Spinal cord (tissue), 10 donors: ENCODE results near the gene NOPCHAP1. TPM values are rescaled to one million over a fixed set of nuclear protein-coding genes. Genes with fewer than 3 reads are reported as not detected.

Experiments
- DNase-seq, 6 donors: peaks; one replicate each; pipeline versions ENCODE4 v3.0.0 to v3.0.0-alpha.2; 2013 to 2015; ENCODE audit warnings: low spot score in 6 of 6, low read depth in 4 of 6
- H3K27ac ChIP-seq: one replicate; pipeline ENCODE4 v1.5.1; 2013; ENCODE audit warnings: low read depth, low read length, control low read depth
- H3K27me3 ChIP-seq: one replicate; pipeline ENCODE4 v1.6.1; 2013; ENCODE audit warnings: low read length; ENCODE audit not compliant: control insufficient read depth, insufficient read depth
- H3K36me3 ChIP-seq: one replicate; pipeline ENCODE4 v1.6.1; 2013; ENCODE audit warnings: low read length; ENCODE audit not compliant: control insufficient read depth, insufficient read depth
- H3K4me1 ChIP-seq: one replicate; pipeline ENCODE4 v1.6.1; 2013; ENCODE audit warnings: low read length; ENCODE audit not compliant: control insufficient read depth, insufficient read depth
- H3K4me3 ChIP-seq: one replicate; pipeline ENCODE4 v1.5.1; 2013; ENCODE audit warnings: low read depth, low read length, control low read depth
- H3K9me3 ChIP-seq: one replicate; pipeline ENCODE4 v1.6.1; 2013; ENCODE audit warnings: low read length; ENCODE audit not compliant: control insufficient read depth, insufficient read depth
- WGBS: methylation state at CpG from one replicate; pipeline ENCODE4 v1.1.5; 2013; ENCODE audit warnings: missing lambda C conversion rate; ENCODE audit not compliant: insufficient coverage; 5-methylcytosine and 5-hydroxymethylcytosine counted together
- polyA plus RNA-seq, 2 donors: library from polyadenylated mRNA; unstranded; fragments of 120-200 nt; gene quantifications; one replicate each; pipeline ENCODE4 v1.2.1, GENCODE V29; 2013; ENCODE audit not compliant: insufficient read length in 2 of 2
- total RNA-seq, 2 donors: library from RNA; depleted of rRNA in 1 of 2; stranded (reverse); fragments of 120-200 nt in 1 of 2; fragments of >200 nt in 1 of 2; gene quantifications; one replicate each; pipeline versions ENCODE4 v1.2.3 to v1.2.4, GENCODE V29; 2013 to 2014
- donor health status: healthy.

NOPCHAP1 gene
- total and polyA plus RNA-seq, 4 donors, result 16.2 to 20.9 (median 18.4) TPM

DNA sequence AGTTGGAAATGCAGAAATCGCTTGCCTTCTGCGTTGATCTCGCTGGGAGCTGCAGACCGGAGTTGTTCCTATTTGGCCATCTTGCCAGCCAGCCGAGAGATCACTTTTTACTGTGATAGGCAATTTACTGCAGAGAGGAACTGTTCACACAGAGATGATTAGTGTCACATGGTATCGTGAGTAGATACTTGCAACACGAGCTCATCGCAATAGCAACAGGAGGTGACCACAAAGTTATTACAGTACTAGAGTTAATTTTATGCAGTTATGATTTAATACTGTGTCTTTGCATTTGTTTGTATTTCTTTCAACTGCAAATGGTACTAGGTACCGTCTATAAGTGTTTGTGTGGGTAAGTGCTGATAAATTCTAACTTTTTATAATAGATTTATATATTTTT, 27.8 kb downstream of the NOPCHAP1 start:
- Histone ChIP-seq H3K9me3 (no peaks in the 10 kb centered on the region), H3K27me3 (no peaks in the 10 kb centered on the region), H3K4me1 (no peaks in the 10 kb centered on the region), H3K36me3 (peaks cover 3% of the 10 kb centered on the region), H3K27ac (no peak overlapping the region), H3K4me3 (no peak overlapping the region)
- 81% methylated on average over 5 of the region's 9 CpGs for WGBS
- peak in 1 of 6 donors; percentile 19 for DNase-seq

GRCh38 chr12:105014603-105015002, 28.5 kb downstream of the NOPCHAP1 start:
- Histone ChIP-seq H3K27ac (no peak overlapping the region), H3K4me3 (no peak overlapping the region), H3K36me3 (peaks cover 3% of the 10 kb centered on the region), H3K4me1 (no peaks in the 10 kb centered on the region), H3K9me3 (no peaks in the 10 kb centered on the region), H3K27me3 (no peaks in the 10 kb centered on the region)
- 60% methylated on average over 1 of the region's 2 CpGs for WGBS
- no peak for DNase-seq

- WGBS, result no CpG with 5 or more reads among the region's 4 CpGs
- peaks cover 3% of the 10 kb centered on the region for H3K36me3 ChIP-seq
Observed at GRCh38 chr12:105015543-105015942, 29.4 kb downstream of the NOPCHAP1 start.

DNA sequence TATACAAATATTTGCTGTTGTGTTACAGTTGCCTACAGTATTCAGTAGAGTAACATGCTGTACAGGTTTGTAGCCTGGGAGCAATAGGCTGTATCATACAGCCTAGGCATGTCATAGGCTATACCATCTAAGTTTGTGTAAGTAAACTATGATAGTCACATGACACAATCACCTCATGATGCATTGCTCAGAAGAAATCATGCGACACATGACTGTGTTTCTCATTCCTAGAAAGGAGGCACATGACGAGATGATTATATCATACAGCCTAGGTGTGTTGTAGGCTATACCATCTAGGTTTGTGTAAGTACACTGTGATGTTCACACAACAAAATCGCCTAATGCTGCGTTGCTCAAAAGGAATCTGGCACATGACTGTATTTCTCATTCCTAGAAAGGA, 31.9 kb downstream of the NOPCHAP1 start:
- no peak overlapping the region for H3K27ac ChIP-seq
- 100% methylated on average over 1 of the region's 4 CpGs for WGBS
- H3K4me3 ChIP-seq, result no peak overlapping the region
- DNase-seq, result no peak
- no peaks in the 10 kb centered on the region for H3K9me3 ChIP-seq
- no peaks in the 10 kb centered on the region for H3K27me3 ChIP-seq
- no peaks in the 10 kb centered on the region for H3K4me1 ChIP-seq
- peaks cover 3% of the 10 kb centered on the region for H3K36me3 ChIP-seq

More at GRCh38 chr12:105015543-105015942, 29.4 kb downstream of the NOPCHAP1 start:
- DNase-seq, result peak in 2 of 6 donors; percentile 27 to 53
- Histone ChIP-seq H3K27me3 (no peaks in the 10 kb centered on the region), H3K9me3 (no peaks in the 10 kb centered on the region), H3K27ac (no peak overlapping the region), H3K4me1 (no peaks in the 10 kb centered on the region), H3K4me3 (no peak overlapping the region)

- Histone ChIP-seq H3K27ac (no peak overlapping the region), H3K9me3 (no peaks in the 10 kb centered on the region), H3K36me3 (peaks cover 3% of the 10 kb centered on the region), H3K4me1 (no peaks in the 10 kb centered on the region), H3K4me3 (no peak overlapping the region), H3K27me3 (no peaks in the 10 kb centered on the region)
- 50% methylated on average over 2 of the region's 9 CpGs for WGBS
- DNase-seq, result peak in 1 of 6 donors; percentile 14
Observed at GRCh38 chr12:105018776-105019175, 32.7 kb downstream of the NOPCHAP1 start.

GRCh38 chr12:105020241-105020962, 34.3 kb downstream of the NOPCHAP1 start:
- no CpG with 5 or more reads among the region's 3 CpGs for WGBS
- no peak overlapping the region for H3K27ac ChIP-seq
- H3K4me3 ChIP-seq, result no peak overlapping the region
- no peaks in the 10 kb centered on the region for H3K4me1 ChIP-seq
- DNase-seq, result no peak
- H3K36me3 ChIP-seq, result peaks cover 3% of the 10 kb centered on the region
- H3K9me3 ChIP-seq, result no peaks in the 10 kb centered on the region
- no peaks in the 10 kb centered on the region for H3K27me3 ChIP-seq

DNA sequence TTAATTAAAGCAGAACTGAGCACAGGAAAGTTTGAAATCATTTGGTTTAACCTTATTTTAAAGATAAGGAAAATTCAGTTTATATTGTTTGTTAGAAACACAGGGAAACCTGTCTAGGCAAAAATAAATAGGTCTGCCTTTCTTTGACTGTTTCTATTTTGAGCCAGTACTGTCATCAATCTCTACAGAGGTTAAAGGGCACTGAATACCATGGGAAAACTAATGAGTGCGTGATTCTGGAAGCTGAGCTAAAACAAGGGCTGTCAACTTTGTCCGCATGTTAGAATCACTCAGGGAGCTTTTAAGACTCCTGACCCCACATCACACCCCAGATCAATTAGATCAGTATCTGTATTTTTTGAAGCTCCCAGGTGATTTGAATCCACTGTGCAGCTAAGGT, 38.8 kb downstream of the NOPCHAP1 start:
- no peak for DNase-seq
- Histone ChIP-seq H3K4me1 (no peaks in the 10 kb centered on the region), H3K4me3 (no peak overlapping the region), H3K27me3 (no peaks in the 10 kb centered on the region), H3K36me3 (peaks cover 3% of the 10 kb centered on the region), H3K9me3 (no peaks in the 10 kb centered on the region), H3K27ac (no peak overlapping the region)
- WGBS, result 80% methylated on average over 1 of the region's 2 CpGs

DNA sequence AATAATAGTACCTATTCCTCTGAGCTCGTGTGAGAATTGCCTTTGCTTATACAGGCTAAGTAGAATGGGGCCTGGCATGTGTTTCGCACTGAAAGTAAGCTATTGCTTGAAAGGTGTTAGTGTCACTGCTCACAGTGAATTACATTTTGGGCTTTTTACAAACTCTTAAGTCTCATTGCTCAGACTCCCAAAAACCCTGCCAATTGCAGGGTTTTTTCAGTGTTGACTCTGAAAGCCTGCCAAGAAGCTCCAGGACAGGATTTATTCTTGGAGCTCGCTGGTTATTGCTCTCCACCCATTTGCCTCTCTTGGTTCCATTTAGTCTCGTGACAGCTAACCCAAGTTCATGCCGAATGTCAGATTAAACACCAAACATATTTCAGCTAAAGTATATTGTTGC, 39.8 kb downstream of the NOPCHAP1 start:
- Histone ChIP-seq H3K4me1 (no peaks in the 10 kb centered on the region), H3K9me3 (no peaks in the 10 kb centered on the region), H3K36me3 (peaks cover 3% of the 10 kb centered on the region), H3K27ac (peak overlapping the region; percentile 33), H3K27me3 (no peaks in the 10 kb centered on the region), H3K4me3 (no peak overlapping the region)
- 14% methylated on average over 1 of the region's 5 CpGs for WGBS
- DNase-seq, result peak; percentile 52 to 93 (median 68)

DNA sequence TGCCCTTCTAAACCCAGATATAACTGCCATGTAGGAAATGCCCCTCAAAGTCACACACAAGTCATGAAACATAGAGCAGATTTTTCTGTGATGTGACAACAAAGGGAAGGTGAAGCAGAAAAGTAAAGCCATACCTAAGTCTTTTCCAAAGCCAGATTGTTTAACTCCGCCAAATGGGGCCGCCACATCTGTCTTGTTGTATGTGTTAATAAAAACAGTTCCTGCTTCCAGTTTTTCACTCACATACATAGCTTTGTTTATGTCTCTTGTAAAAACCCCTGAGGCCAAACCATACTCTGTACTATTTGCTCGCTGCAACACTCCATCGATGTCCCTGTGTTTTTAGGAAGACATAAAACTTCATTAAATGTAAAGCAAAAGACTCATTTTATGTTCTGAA, 40.3 kb downstream of the NOPCHAP1 start:
- no peaks in the 10 kb centered on the region for H3K4me1 ChIP-seq
- peaks cover 3% of the 10 kb centered on the region for H3K36me3 ChIP-seq
- H3K9me3 ChIP-seq, result no peaks in the 10 kb centered on the region
- DNase-seq, result peak in 2 of 6 donors; percentile 24 to 51
- no CpG with 5 or more reads among the region's 4 CpGs for WGBS
- H3K4me3 ChIP-seq, result no peak overlapping the region
- no peak overlapping the region for H3K27ac ChIP-seq
- no peaks in the 10 kb centered on the region for H3K27me3 ChIP-seq
